Effector memory CD4-positive, alpha-beta T cell (primary cell): ENCODE results near the gene MAP4K4.
"Not testable (repeated sequence)": the region's sequence is repeated elsewhere in the genome, so short reads cannot be mapped to it uniquely, and the experiment has no call there.

Source experiments
- DNase-seq, 3 donors: peaks; one replicate each; pipeline ENCODE4 v3.0.0-alpha.2; 2020
- H3K27ac ChIP-seq: 2 replicates; pipeline ENCODE4 v1.7.0; 2013; ENCODE audit warnings: mild to moderate bottlenecking, low read length, moderate library complexity; ENCODE audit not compliant: insufficient read depth, poor library complexity, severe bottlenecking
- H3K27me3 ChIP-seq: replicated peaks from 2 replicates; pipeline ENCODE4 v1.7.0; 2013; ENCODE audit warnings: mild to moderate bottlenecking, low read length; ENCODE audit not compliant: insufficient read depth, control insufficient read depth, poor library complexity, severe bottlenecking
- H3K36me3 ChIP-seq: 2 replicates; pipeline ENCODE4 v1.7.0; 2013; ENCODE audit warnings: mild to moderate bottlenecking, low read length, moderate library complexity; ENCODE audit not compliant: control insufficient read depth, insufficient read depth
- H3K4me1 ChIP-seq: 2 replicates; pipeline ENCODE4 v1.7.0; 2013; ENCODE audit warnings: low read length, mild to moderate bottlenecking; ENCODE audit not compliant: control insufficient read depth, insufficient read depth, poor library complexity, severe bottlenecking
- H3K4me3 ChIP-seq: 2 replicates; pipeline ENCODE4 v1.7.0; 2013; ENCODE audit warnings: low read length, low read depth, mild to moderate bottlenecking; ENCODE audit not compliant: insufficient read depth, poor library complexity, severe bottlenecking
- H3K9me3 ChIP-seq: 2 replicates; pipeline ENCODE4 v1.7.0; 2013; ENCODE audit warnings: mild to moderate bottlenecking, low read length, moderate library complexity; ENCODE audit not compliant: control insufficient read depth

MAP4K4 gene

GRCh38 chr2:101766337-101766736 is 68.8 kb downstream of the MAP4K4 start:
- no peak for DNase-seq
- no peak overlapping the region for H3K4me3 ChIP-seq
- no peaks in the 10 kb centered on the region for H3K27me3 ChIP-seq
- no peaks in the 10 kb centered on the region for H3K36me3 ChIP-seq
- H3K4me1 ChIP-seq = peaks cover 25% of the 10 kb centered on the region
- H3K9me3 ChIP-seq = no peaks in the 10 kb centered on the region
- H3K27ac ChIP-seq = no peak overlapping the region

- no peaks in the 10 kb centered on the region for H3K27me3 ChIP-seq
- H3K4me1 ChIP-seq = peaks cover 32% of the 10 kb centered on the region
- H3K4me3 ChIP-seq = no peak overlapping the region
- H3K36me3 ChIP-seq = no peaks in the 10 kb centered on the region
- H3K9me3 ChIP-seq = no peaks in the 10 kb centered on the region
- no peak overlapping the region for H3K27ac ChIP-seq
- no peak for DNase-seq
These were observed 69.6 kb downstream of the MAP4K4 start for GRCh38 chr2:101766871-101767739.

GRCh38 chr2:101768556-101769220 is 71.2 kb downstream of the MAP4K4 start:
- Histone ChIP-seq H3K9me3 (no peaks in the 10 kb centered on the region), H3K27me3 (no peaks in the 10 kb centered on the region), H3K36me3 (no peaks in the 10 kb centered on the region), H3K4me1 (peaks cover 33% of the 10 kb centered on the region), H3K27ac (no peak overlapping the region), H3K4me3 (no peak overlapping the region)
- no peak for DNase-seq

- not testable (repeated sequence) for H3K27ac ChIP-seq, H3K36me3 ChIP-seq, DNase-seq, H3K27me3 ChIP-seq, H3K4me3 ChIP-seq, H3K9me3 ChIP-seq
- peaks cover 33% of the 10 kb centered on the region for H3K4me1 ChIP-seq
These were observed 72.2 kb downstream of the MAP4K4 start for GRCh38 chr2:101769726-101770125.

GRCh38 chr2:101770726-101771125 is 73.2 kb downstream of the MAP4K4 start:
- no peak for DNase-seq
- H3K36me3 ChIP-seq = no peaks in the 10 kb centered on the region
- H3K9me3 ChIP-seq = no peaks in the 10 kb centered on the region
- H3K4me3 ChIP-seq = no peak overlapping the region
- no peak overlapping the region for H3K27ac ChIP-seq
- H3K27me3 ChIP-seq = no peaks in the 10 kb centered on the region
- peaks cover 33% of the 10 kb centered on the region for H3K4me1 ChIP-seq

GRCh38 chr2:101771227-101771902 is 73.9 kb downstream of the MAP4K4 start:
- no peak for DNase-seq
- Histone ChIP-seq H3K27ac (no peak overlapping the region), H3K27me3 (no peaks in the 10 kb centered on the region), H3K4me3 (no peak overlapping the region), H3K9me3 (no peaks in the 10 kb centered on the region), H3K36me3 (no peaks in the 10 kb centered on the region), H3K4me1 (peaks cover 33% of the 10 kb centered on the region)

GRCh38 chr2:101771910-101772321 is 74.4 kb downstream of the MAP4K4 start:
- Histone ChIP-seq H3K4me3 (no peak overlapping the region), H3K27me3 (no peaks in the 10 kb centered on the region), H3K9me3 (no peaks in the 10 kb centered on the region), H3K36me3 (no peaks in the 10 kb centered on the region), H3K27ac (no peak overlapping the region), H3K4me1 (peaks cover 31% of the 10 kb centered on the region)
- DNase-seq = no peak

- Histone ChIP-seq H3K4me3 (no peak overlapping the region), H3K4me1 (peaks cover 22% of the 10 kb centered on the region), H3K36me3 (no peaks in the 10 kb centered on the region), H3K27me3 (no peaks in the 10 kb centered on the region), H3K9me3 (no peaks in the 10 kb centered on the region), H3K27ac (no peak overlapping the region)
- DNase-seq = no peak
These were observed 75.6 kb downstream of the MAP4K4 start for GRCh38 chr2:101773137-101773536.

- H3K4me3 ChIP-seq, H3K27me3 ChIP-seq, DNase-seq, H3K36me3 ChIP-seq, H3K9me3 ChIP-seq, H3K27ac ChIP-seq: not testable (repeated sequence)
- H3K4me1 ChIP-seq = peaks cover 26% of the 10 kb centered on the region
These were observed 76.5 kb downstream of the MAP4K4 start for GRCh38 chr2:101773961-101774360.

- Histone ChIP-seq H3K27ac (no peak overlapping the region), H3K4me3 (no peak overlapping the region), H3K4me1 (peaks cover 29% of the 10 kb centered on the region), H3K9me3 (no peaks in the 10 kb centered on the region), H3K36me3 (no peaks in the 10 kb centered on the region), H3K27me3 (no peaks in the 10 kb centered on the region)
- no peak for DNase-seq
These were observed 77.6 kb downstream of the MAP4K4 start for GRCh38 chr2:101775092-101775491.
